Heart left ventricle (tissue), 13 donors: ENCODE results near the gene CD2AP.

ENCODE experiments used
- POLR2A ChIP-seq, 2 donors: fragments of 450-650 bp; IDR thresholded peaks; one replicate each; pipeline ENCODE4 v1.6.1; 2017; ENCODE audit warnings: antibody characterized with exemption in 2 of 2, mild to moderate bottlenecking in 2 of 2, moderate library complexity in 2 of 2
- TF ChIP-seq, protein P1 (sequence below), 12 donors: fragments of 200-600 bp; sonication (generic) in 4 of 12; IDR thresholded peaks; one replicate each; pipeline versions ENCODE4 v1.5.0 to v1.8.0; 2018 to 2022; ENCODE audit warnings: antibody characterized with exemption in 12 of 12, mild to moderate bottlenecking in 5 of 12
- donor health status: ischemic (EF 13 %, LVEDD 7.1; RV severe dilation, severe dysfunction).
- donor health status: DM: no; HTN: yes; CAD: no.
- donor health status: DM: no; HTN: no; CAD: no.
- donor health status: ischemic (EF 25% LVEDD 6.9; RV normal size, moderate dysfunction).
- donor health status: ischemic (EF 25% LVEDD 5.7; RV mildly dilated, moderate dysfunction).
- donor health status: ischemic (EF 35%, LVEDD 5.7; RV mildly dilated, moderate dysfunction).
- donor health status: nonischemic (EF 11% LVEDD 7.7; RV severe dilation, severe dysfunction).
- donor health status: DM: yes; HTN: yes; CAD: no.
- donor health status: PGD.
- donor health status: ischemic (EF 29% LVEDD 5.4; RV normal size, mild dysfunction).
- donor health status: nonischemic (EF 23%, LVEDD 6.1; RV moderate dilation, normal function).

DNA sequence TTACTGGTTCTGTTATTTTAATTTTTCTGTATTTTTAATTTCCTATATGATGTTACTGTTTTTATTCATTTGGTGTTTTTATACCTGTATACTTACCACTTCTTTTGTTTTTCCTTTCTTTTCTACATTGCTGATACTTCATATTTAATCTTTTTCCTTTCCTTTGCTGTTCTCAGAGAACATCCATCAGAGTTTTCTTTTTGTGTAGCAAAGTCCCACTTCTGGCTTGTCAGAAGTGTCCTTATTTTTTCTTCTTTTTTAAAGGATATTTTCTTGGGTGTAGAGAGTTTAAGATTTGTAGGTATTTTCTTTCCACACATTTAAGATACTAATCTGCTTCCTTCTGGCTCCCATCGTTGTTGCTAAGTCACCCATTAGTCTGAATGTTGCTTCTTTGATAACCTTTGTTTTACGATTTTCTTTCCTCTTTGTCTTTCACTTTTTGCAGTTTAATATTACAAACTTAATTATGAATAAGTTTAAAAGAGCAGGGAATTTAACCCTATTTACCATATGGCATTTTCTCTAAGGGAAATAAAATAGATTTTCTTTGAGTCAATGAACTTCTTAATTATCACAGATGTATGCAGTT, 18.5 kb downstream of the CD2AP start:
- TF ChIP-seq, protein P1, sequence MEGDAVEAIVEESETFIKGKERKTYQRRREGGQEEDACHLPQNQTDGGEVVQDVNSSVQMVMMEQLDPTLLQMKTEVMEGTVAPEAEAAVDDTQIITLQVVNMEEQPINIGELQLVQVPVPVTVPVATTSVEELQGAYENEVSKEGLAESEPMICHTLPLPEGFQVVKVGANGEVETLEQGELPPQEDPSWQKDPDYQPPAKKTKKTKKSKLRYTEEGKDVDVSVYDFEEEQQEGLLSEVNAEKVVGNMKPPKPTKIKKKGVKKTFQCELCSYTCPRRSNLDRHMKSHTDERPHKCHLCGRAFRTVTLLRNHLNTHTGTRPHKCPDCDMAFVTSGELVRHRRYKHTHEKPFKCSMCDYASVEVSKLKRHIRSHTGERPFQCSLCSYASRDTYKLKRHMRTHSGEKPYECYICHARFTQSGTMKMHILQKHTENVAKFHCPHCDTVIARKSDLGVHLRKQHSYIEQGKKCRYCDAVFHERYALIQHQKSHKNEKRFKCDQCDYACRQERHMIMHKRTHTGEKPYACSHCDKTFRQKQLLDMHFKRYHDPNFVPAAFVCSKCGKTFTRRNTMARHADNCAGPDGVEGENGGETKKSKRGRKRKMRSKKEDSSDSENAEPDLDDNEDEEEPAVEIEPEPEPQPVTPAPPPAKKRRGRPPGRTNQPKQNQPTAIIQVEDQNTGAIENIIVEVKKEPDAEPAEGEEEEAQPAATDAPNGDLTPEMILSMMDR (IDR thresholded peaks at IDR 0.05) = no peak
- no peak for TF ChIP-seq POLR2A (IDR thresholded peaks at IDR 0.05)
